ENCODE measurements around the gene RECQL5. TPM values are rescaled to one million over a fixed set of nuclear protein-coding genes. Genes with fewer than 3 reads are reported as not detected.

Gene RECQL5
- total RNA-seq, 1 experiment from 2014 or later, result 40.0 TPM

GRCh38 chr17:75646638-75646992 lies 20.3 kb downstream of the RECQL5 start:
- H3K23ac ChIP-seq (ENCODE audit: insufficient read length, low read depth, low read length), result no peak overlapping the region
- H4K8ac ChIP-seq (replicated peaks; ENCODE audit: insufficient read length, low read depth, low read length), result no peak overlapping the region
- peaks cover 29 to 34% of the 10 kb centered on the region in 2 experiments for H3K4me1 Mint-ChIP-seq
- H3K27me3 Mint-ChIP-seq (ENCODE audit: low read depth), result no peaks in the 10 kb centered on the region
- H3K9ac ChIP-seq (ENCODE audit: extremely low read depth, insufficient read length, low read length), result no peak overlapping the region
- H3K18ac ChIP-seq (ENCODE audit: insufficient read length, low read depth, low read length), result no peak overlapping the region
- H3K4ac ChIP-seq (ENCODE audit: low read depth, low read length), result no peak overlapping the region
- no peak overlapping the region for H2BK15ac ChIP-seq (ENCODE audit: low read depth, low read length)
- peaks cover 7% of the 10 kb centered on the region; the same call in 1 of the 2 replicates for H3K4me1 ChIP-seq (ENCODE audit: insufficient read depth, low read length)
- H3T11ph ChIP-seq (ENCODE audit: low read length), result no peak overlapping the region
- H2AK5ac ChIP-seq (ENCODE audit: insufficient read length, low read length), result no peak overlapping the region
- H2BK5ac ChIP-seq (ENCODE audit: insufficient read length, low read length), result no peak overlapping the region
- no peak overlapping the region for H4K91ac ChIP-seq (ENCODE audit: insufficient read length, low read depth, low read length)
- peaks cover 16 to 34% (median 31%) of the 10 kb centered on the region in 3 experiments; a peak in 6 of 7 replicates for H3K36me3 Mint-ChIP-seq (ENCODE audit: insufficient read depth in 1 of 3, low read depth in 3 of 3)
- no peak overlapping the region for H2AFZ ChIP-seq (ENCODE audit: low read length)
- no peak overlapping the region for H2BK120ac ChIP-seq (ENCODE audit: low read depth, low read length, poor library complexity, severe bottlenecking)
- H3K27ac ChIP-seq (ENCODE audit: insufficient read length, low read depth, low read length), result no peak overlapping the region
- H4K20me1 ChIP-seq (ENCODE audit: control insufficient read depth, insufficient read depth, insufficient read length), result no peaks in the 10 kb centered on the region
- no peak overlapping the region for H3K56ac ChIP-seq (ENCODE audit: insufficient read length, low read depth, low read length)
- no CpG with 5 or more reads among the region's 6 CpGs for WGBS (ENCODE audit: extremely low coverage, insufficient read length, low lambda C conversion rate)
- TF ChIP-seq CTCF (conservative IDR thresholded peaks at IDR 0.05), result no peak
- no peak overlapping the region for H3K4me3 Mint-ChIP-seq
- no peaks in the 10 kb centered on the region for H3K79me1 ChIP-seq (ENCODE audit: insufficient read depth, low read depth, low read length, poor library complexity, severe bottlenecking)
- DNase-seq, result no peak
- H3K27me3 ChIP-seq (ENCODE audit: insufficient read depth, low read length), result no peaks in the 10 kb centered on the region
- H2BK12ac ChIP-seq (ENCODE audit: insufficient read length, low read depth, low read length), result no peak overlapping the region
- peak overlapping the region in 1 of 3 experiments; percentile 75; a peak in 1 of 7 replicates for H3K27ac Mint-ChIP-seq
- H4K5ac ChIP-seq (ENCODE audit: insufficient read length, low read depth, low read length), result no peak overlapping the region
- H3K23me2 ChIP-seq (ENCODE audit: insufficient read length, low read depth, low read length, poor library complexity, severe bottlenecking), result no peaks in the 10 kb centered on the region
- no peak overlapping the region for H3K14ac ChIP-seq (ENCODE audit: insufficient read depth, low read length)
- no peaks in the 10 kb centered on the region for H3K9me3 Mint-ChIP-seq
- H3K9me3 ChIP-seq (ENCODE audit: control insufficient read depth, low read depth, low read length), result no peaks in the 10 kb centered on the region
- H3K79me2 ChIP-seq (ENCODE audit: insufficient read depth, low read length), result no peaks in the 10 kb centered on the region
- H3K4me2 ChIP-seq (ENCODE audit: insufficient read depth, insufficient read length, low read length), result no peak overlapping the region
- H2BK20ac ChIP-seq (ENCODE audit: low read depth, low read length, poor library complexity, severe bottlenecking), result no peak overlapping the region

Data from H9 (cell line).